Vagina (tissue), 2 donors: Measurements from ENCODE around the gene AANAT.

Experiments used
- POLR2A ChIP-seq, 2 donors: fragments of 450-650 bp; IDR thresholded peaks; one replicate each; pipeline ENCODE4 v1.6.1; 2017; ENCODE audit warnings: antibody characterized with exemption in 2 of 2, mild to moderate bottlenecking in 2 of 2, moderate library complexity in 2 of 2
- TF ChIP-seq, protein P1 (sequence below), 3 experiments: fragments of 450-650 bp in 2 of 3; fragments of 200-600 bp in 1 of 3; sonication (generic) in 1 of 3; IDR thresholded peaks; one replicate each; pipeline ENCODE4 v1.5.1; 2017 to 2019; ENCODE audit warnings: antibody characterized with exemption in 3 of 3, mild to moderate bottlenecking in 2 of 3, moderate library complexity in 2 of 3

GRCh38 chr17:76441686-76442340 lies 25.6 kb upstream of the AANAT start:
- TF ChIP-seq, protein P1, sequence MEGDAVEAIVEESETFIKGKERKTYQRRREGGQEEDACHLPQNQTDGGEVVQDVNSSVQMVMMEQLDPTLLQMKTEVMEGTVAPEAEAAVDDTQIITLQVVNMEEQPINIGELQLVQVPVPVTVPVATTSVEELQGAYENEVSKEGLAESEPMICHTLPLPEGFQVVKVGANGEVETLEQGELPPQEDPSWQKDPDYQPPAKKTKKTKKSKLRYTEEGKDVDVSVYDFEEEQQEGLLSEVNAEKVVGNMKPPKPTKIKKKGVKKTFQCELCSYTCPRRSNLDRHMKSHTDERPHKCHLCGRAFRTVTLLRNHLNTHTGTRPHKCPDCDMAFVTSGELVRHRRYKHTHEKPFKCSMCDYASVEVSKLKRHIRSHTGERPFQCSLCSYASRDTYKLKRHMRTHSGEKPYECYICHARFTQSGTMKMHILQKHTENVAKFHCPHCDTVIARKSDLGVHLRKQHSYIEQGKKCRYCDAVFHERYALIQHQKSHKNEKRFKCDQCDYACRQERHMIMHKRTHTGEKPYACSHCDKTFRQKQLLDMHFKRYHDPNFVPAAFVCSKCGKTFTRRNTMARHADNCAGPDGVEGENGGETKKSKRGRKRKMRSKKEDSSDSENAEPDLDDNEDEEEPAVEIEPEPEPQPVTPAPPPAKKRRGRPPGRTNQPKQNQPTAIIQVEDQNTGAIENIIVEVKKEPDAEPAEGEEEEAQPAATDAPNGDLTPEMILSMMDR (IDR thresholded peaks at IDR 0.05), result no peak
- TF ChIP-seq POLR2A (IDR thresholded peaks at IDR 0.05), result no peak
